Loucy (cell line): Measurements from ENCODE around the gene PACSIN3.

Source experiments
- H2AFZ ChIP-seq: fragments of 200-600 bp; sonication (generic); 2 replicates; pipeline ENCODE4 v1.6.0; 2016; ENCODE audit warnings: antibody characterized with exemption, mild to moderate bottlenecking, low read length, moderate library complexity
- H3F3A ChIP-seq: fragments of 200-600 bp; 2 replicates; pipeline ENCODE4 v1.6.0; 2016; ENCODE audit warnings: antibody characterized with exemption, low read depth, mild to moderate bottlenecking
- H3K27me3 ChIP-seq: fragments of 200-600 bp; sonication (generic); 2 replicates; pipeline ENCODE4 v1.6.1; 2014; ENCODE audit warnings: low read length, mild to moderate bottlenecking; ENCODE audit not compliant: insufficient read depth, poor library complexity, severe bottlenecking
- H3K36me3 ChIP-seq: fragments of 200-600 bp; sonication (generic); 2 replicates; pipeline ENCODE4 v1.6.1; 2016; ENCODE audit warnings: low read length; ENCODE audit not compliant: insufficient read depth
- H3K4me1 ChIP-seq: fragments of 200-600 bp; sonication (generic); 2 replicates; pipeline ENCODE4 v1.5.1; 2014; ENCODE audit warnings: low read length, mild to moderate bottlenecking; ENCODE audit not compliant: insufficient read depth, poor library complexity, severe bottlenecking
- H3K4me2 ChIP-seq: fragments of 200-600 bp; sonication (generic); 2 replicates; pipeline ENCODE4 v1.6.0; 2014; ENCODE audit warnings: antibody characterized with exemption, low read length, low read depth, mild to moderate bottlenecking; ENCODE audit not compliant: poor library complexity, severe bottlenecking
- H3K4me3 ChIP-seq: fragments of 200-600 bp; sonication (generic); 2 replicates; pipeline ENCODE4 v1.5.1; 2014; ENCODE audit warnings: low read length, mild to moderate bottlenecking, mixed read lengths; ENCODE audit not compliant: poor library complexity, severe bottlenecking
- H3K79me2 ChIP-seq: fragments of 200-600 bp; sonication (generic); 2 replicates; pipeline ENCODE4 v1.6.1; 2014; ENCODE audit warnings: low read length; ENCODE audit not compliant: insufficient read depth
- H3K9ac ChIP-seq: fragments of 200-600 bp; sonication (generic); 2 replicates; pipeline ENCODE4 v1.6.0; 2014; ENCODE audit warnings: mild to moderate bottlenecking, low read depth, low read length, moderate library complexity; ENCODE audit not compliant: poor library complexity, severe bottlenecking
- H3K9me2 ChIP-seq: fragments of 200-600 bp; sonication (generic); replicated peaks from 2 replicates; pipeline ENCODE4 v1.6.1; 2016; ENCODE audit warnings: low read depth, low read length, mixed read lengths
- H3K9me3 ChIP-seq: fragments of 200-600 bp; sonication (generic); 2 replicates; pipeline ENCODE4 v1.6.1; 2014; ENCODE audit warnings: mild to moderate bottlenecking, antibody characterized with exemption, low read length, low read depth; ENCODE audit not compliant: insufficient read depth
- H4K20me1 ChIP-seq: fragments of 200-600 bp; sonication (generic); 2 replicates; pipeline ENCODE4 v1.6.0; 2014; ENCODE audit warnings: antibody characterized with exemption, low read length, mild to moderate bottlenecking; ENCODE audit not compliant: insufficient read depth, poor library complexity, severe bottlenecking
- CTCF ChIP-seq: fragments of 200-600 bp; sonication (generic); conservative IDR thresholded peaks from 2 replicates; pipeline ENCODE4 v1.5.1; 2014; ENCODE audit warnings: mild to moderate bottlenecking, antibody characterized with exemption, low read length
- EZH2phosphoT487 ChIP-seq: fragments of 200-600 bp; IDR thresholded peaks from 2 replicates; pipeline ENCODE4 v1.6.1; 2018; ENCODE audit warnings: antibody characterized with exemption, mild to moderate bottlenecking, moderate library complexity, borderline replicate concordance

The PACSIN3 gene

GRCh38 chr11:47177846-47178245 is 8.4 kb downstream of the PACSIN3 start:
- H3K9ac ChIP-seq = peak overlapping the region; percentile 96
- H3K4me2 ChIP-seq = peak overlapping the region; percentile 95
- peaks cover 4% of the 10 kb centered on the region for H3K27me3 ChIP-seq
- H4K20me1 ChIP-seq = peaks cover 33% of the 10 kb centered on the region
- peaks cover 35% of the 10 kb centered on the region for H3K4me1 ChIP-seq
- peaks cover 8% of the 10 kb centered on the region; the same call in 1 of the 2 replicates for H3K36me3 ChIP-seq
- H3K9me3 ChIP-seq = no peaks in the 10 kb centered on the region
- H3K9me2 ChIP-seq = no peaks in the 10 kb centered on the region
- peak overlapping the region; percentile 97 for H3K4me3 ChIP-seq
- H3F3A ChIP-seq = no peaks in the 10 kb centered on the region
- peak overlapping the region; percentile 100 for H2AFZ ChIP-seq
- no peak for TF ChIP-seq EZH2phosphoT487
- TF ChIP-seq CTCF = no peak
- peaks cover 38% of the 10 kb centered on the region for H3K79me2 ChIP-seq

GRCh38 chr11:47177229-47177845 is 8.9 kb downstream of the PACSIN3 start:
- H2AFZ ChIP-seq = peak overlapping the region; percentile 100
- peaks cover 35% of the 10 kb centered on the region for H3K4me1 ChIP-seq
- H3K27me3 ChIP-seq = peaks cover 4% of the 10 kb centered on the region
- H3F3A ChIP-seq = no peaks in the 10 kb centered on the region
- H3K4me3 ChIP-seq = peak overlapping the region; percentile 97
- H3K9me2 ChIP-seq = no peaks in the 10 kb centered on the region
- peak overlapping the region; percentile 95 for H3K4me2 ChIP-seq
- H3K9ac ChIP-seq = peak overlapping the region; percentile 96
- H3K9me3 ChIP-seq = no peaks in the 10 kb centered on the region
- H3K36me3 ChIP-seq = peaks cover 14% of the 10 kb centered on the region; the same call in 1 of the 2 replicates
- peaks cover 36% of the 10 kb centered on the region for H4K20me1 ChIP-seq
- TF ChIP-seq EZH2phosphoT487 (no peak), CTCF (peak; percentile 92)
- peaks cover 43% of the 10 kb centered on the region for H3K79me2 ChIP-seq

- H3K4me1 ChIP-seq = peaks cover 41% of the 10 kb centered on the region
- H3K9ac ChIP-seq = peak within 1 kb of the TSS; percentile 96
- H3F3A ChIP-seq = no peaks in the 10 kb centered on the region
- H3K4me3 ChIP-seq = peak within 1 kb of the TSS; percentile 97
- TF ChIP-seq CTCF (no peak), EZH2phosphoT487 (no peak)
- H3K4me2 ChIP-seq = peak within 1 kb of the TSS; percentile 100
- peaks cover 43% of the 10 kb centered on the region for H4K20me1 ChIP-seq
- H3K79me2 ChIP-seq = peaks cover 50% of the 10 kb centered on the region
- no peaks in the 10 kb centered on the region for H3K9me2 ChIP-seq
- peak within 1 kb of the TSS; percentile 100 for H2AFZ ChIP-seq
- H3K36me3 ChIP-seq = peaks cover 21% of the 10 kb centered on the region; the same call in 1 of the 2 replicates
- H3K9me3 ChIP-seq = no peaks in the 10 kb centered on the region
- peaks cover 4% of the 10 kb centered on the region for H3K27me3 ChIP-seq
Observed at GRCh38 chr11:47176328-47177228, 9.7 kb downstream of the PACSIN3 start, which contains the start of gene ARFGAP2. Gene ARFGAP2 (minus strand): TSS chr11:47176879. CDS start chr11:47176853, 26 bp downstream.
